CD4-positive, alpha-beta T cell treated with Interleukin-17A for 4 hours (primary cell): ENCODE measurements around the gene TTC31.

ENCODE experiments used
- DNase-seq: peaks from one replicate; pipeline ENCODE4 v3.0.0-alpha.2; 2020; ENCODE audit warnings: mixed read lengths

The TTC31 gene

GRCh38 chr2:74488643-74489481 lies 6.0 kb downstream of the TTC31 start:
- no peak for DNase-seq

- no peak for DNase-seq
These were observed 7.0 kb downstream of the TTC31 start for GRCh38 chr2:74489906-74490305.

DNA sequence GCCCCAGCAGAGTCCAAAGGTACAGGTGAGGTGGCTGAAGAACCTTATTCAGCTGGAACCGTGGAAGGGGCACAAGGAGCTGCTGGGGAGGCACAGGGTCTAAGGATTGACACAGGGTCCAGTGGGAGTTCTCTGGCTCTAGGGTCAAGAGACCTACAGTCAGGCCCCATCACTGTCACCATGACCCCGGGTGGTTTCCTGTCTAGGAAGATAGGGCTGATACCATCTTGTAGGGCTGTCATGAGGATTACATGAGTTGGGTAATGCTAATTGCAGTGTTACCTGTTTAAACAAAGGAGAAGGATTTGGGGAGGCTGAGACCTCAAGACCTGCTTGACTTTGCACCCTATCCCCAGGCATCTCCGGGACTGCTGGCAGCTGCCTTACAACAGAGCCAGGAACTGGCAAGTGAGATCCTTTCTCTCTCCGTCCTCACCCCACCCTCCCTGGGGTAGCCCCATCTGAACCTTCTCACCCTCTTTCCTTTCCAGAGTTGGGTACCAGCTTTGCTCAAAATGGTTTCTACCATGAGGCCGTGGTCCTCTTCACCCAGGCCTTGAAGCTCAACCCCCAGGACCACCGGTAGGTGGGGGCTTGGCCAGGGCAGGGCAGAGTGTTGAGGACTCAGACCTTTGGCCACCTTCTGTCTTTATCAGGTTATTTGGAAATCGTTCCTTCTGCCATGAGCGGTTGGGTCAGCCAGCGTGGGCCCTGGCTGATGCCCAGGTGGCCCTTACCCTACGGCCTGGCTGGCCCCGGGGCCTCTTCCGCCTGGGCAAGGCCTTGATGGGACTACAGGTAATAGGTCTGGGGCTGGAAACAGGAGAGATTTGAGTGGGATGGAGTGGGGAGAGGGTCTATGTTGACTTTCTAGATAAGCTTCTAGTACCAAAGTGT lies 9.0 kb downstream of the TTC31 start:
- DNase-seq, result no peak

DNA sequence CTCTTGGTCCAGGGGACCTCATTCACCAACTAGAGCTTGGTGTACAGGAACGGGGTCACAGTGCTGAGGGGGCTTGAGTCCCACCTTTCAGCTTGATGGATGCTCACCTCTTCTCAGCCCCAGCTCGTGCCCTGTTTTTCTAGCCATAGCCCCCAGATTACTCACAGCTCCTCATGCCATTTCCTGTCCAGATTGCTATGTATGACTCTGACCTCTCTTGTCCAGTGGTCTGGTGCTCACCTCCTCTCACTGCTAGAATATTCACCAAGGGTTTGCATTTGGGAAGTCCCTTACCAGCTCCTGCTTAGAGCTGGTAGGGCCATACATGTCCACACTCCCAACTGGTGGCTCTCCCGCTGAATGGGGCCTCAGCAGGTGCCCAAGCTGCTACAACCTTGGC lies 10.7 kb downstream of the TTC31 start:
- DNase-seq, result no peak

DNA sequence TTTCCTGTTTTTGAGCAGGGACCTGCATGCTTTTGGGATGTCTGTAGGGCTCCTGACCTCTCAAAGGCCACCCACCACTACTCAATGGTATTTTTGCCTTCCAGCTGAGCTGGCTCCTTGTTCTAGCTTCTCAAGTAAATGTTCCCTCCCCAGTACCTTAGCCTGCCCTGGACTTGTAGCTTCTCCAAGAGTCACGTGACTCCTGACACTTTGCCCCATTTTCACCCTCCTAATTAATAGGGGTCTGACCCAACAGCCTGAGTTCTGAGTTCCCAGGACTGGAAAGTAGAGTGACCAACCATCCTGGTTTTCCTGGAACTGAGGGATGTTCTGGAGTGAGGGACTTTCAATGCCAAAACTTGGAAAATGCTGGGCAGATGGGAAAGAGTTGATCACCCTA lies 12.6 kb downstream of the TTC31 start:
- no peak for DNase-seq

- no peak for DNase-seq
These were observed 14.3 kb downstream of the TTC31 start for GRCh38 chr2:74496997-74497776.

GRCh38 chr2:74497777-74498499 lies 15.1 kb downstream of the TTC31 start:
- DNase-seq, result peak; percentile 38

DNA sequence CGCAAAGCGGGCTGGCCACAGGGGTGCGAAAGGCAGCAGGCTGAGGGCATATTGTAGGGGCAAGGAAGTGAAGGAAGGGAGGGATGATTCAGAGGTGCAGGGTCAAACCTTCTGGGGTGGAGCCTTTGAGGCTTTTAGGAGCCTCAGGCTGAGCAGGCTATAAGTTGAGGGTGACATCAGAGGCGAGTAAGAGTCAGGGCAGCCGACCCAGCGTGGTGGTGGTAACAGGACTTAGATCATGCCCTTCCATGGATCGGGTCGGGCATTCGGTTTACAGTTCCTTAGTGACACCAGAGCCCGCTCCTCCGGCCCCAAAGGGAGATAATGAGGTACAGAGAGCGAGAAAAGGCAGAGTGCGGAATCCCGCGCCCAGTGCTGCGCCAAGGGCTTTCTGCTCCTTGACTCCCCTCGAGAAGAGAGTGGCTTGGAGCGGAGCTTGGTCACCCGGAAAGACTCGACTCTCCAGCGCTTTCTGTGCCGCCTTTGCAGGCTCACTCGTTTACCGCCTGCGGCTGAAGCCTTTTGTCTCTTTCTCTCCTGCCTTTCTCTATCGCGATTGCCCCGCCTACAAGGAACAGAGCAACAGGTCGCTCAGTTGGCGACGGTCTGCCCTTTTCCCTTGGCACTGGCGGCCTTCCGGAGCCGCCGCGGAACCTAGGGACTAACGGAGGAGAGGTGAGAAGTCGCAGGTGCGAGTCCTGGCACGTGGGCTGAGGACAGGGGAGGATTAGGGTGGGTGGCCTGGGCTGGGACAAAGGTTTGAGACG lies 15.8 kb downstream of the TTC31 start:
- DNase-seq, result peak; percentile 42

DNA sequence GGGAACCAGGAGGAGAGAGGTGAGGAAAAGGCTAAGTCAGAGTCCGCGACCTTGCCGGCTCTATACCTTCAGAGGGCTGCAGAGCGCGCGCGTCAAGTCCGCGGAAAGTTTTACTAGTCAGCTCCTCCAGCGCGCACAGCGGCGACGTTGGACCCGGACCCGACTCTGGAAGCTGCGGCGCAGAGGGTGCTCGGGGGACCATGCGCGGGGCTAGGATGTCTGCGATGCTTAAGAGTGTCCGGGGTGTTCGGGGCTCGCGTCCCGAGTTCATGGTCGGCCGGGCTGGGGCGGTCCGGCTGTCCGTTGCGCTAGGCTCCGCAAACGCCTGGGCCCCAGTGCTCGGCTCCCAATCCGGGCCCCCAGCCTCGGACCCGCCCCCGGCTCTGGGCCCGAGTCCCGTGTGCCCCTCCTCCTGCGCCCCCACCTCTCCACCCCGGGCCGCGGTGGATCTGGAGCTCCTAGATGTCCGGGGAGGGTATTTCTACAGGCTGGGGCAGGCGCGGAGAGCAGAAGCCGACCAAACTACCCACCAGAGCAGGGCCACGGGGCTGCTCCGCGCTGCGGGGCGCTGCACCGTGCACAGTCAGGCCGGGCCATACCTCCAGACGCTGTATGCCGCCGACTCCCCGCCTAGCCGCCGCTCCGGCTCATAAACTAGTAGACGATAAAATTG lies 16.5 kb downstream of the TTC31 start, which contains the start of gene LBX2:
LBX2 (minus strand) TSS at position 337 of the 673 bp plus-strand sequence; CDS start at position 271, 66 bp downstream.
- no peak for DNase-seq

DNA sequence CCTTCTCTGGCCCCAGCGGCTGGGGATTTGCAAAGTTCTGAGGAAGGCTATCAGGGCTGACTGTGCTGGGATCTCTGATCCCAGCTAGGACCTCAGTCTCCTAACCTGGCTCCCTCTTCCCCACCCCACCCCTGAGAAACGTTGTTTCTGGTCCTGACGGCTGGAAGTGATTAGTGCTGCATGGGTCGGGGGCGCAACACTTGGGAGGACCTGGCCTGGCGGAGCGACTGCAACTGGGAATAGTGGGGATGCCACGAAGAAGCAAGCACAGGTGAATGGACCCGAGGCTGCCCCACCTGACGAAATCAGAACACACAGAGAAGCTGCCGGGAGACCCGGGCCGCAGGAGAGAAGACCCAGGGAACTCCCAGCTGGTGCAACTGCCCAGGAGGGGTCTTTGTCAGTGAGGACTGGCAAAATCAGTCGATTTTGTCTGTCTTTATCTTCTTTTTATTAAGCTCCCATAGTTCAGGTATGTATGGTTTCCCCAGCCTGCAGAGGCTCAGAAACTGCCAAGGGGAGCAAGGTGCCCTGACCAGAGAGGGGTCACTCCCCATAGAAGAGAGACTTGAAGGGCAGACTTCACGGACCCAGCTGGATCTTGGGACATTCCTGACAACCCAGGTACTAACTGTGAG lies 17.2 kb downstream of the TTC31 start:
- DNase-seq, result no peak

DNA sequence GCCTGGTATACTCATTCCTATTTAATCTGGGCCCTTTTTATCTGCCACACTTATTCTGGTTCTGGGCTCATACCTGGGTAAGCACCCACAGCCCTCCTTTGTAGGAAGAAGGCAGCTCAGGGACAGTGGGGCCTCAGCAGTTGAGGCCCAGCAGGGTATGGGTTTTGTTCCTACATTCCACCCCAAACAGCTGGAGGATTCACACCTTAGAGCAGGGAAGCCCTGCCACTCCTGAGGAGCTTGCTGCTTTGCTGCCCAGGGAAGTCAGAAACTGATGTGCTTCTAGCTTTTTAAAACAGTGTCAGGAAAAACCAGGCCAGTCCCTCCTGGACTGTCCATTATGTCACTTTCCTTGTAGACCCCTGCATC lies 17.7 kb downstream of the TTC31 start:
- DNase-seq, result no peak

GRCh38 chr2:74501335-74502071 lies 18.6 kb downstream of the TTC31 start:
- no peak for DNase-seq

DNA sequence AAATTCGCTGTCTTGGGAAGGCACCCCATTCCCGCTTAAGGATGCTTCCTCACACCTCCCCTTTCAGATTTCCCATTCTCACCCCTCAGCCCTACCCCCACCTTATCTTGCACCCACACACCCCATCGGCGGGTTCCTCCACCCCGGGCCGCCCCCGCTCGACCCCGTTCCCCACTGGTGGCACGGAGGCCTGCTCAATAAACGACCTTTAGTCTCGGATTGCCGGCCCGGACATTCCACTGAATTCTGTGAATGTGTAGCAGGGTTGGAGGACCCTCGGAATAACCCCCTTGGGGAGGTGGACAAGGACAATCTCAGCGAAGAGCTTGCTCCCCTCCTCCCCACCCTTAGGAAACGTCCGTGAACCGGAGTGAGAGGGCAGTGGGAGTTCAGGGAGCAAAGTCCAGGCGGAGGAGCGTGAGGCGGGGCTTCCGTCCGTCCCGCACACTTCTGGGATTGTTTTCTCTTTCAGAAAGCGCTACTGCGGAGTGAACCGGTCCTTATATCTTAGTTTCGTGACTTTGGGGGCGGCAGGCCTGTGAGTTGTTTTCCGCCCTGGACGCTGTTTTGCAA lies 19.4 kb downstream of the TTC31 start:
- DNase-seq, result no peak

- peak; percentile 60 for DNase-seq
These were observed 20.0 kb downstream of the TTC31 start for GRCh38 chr2:74502720-74503505.

DNA sequence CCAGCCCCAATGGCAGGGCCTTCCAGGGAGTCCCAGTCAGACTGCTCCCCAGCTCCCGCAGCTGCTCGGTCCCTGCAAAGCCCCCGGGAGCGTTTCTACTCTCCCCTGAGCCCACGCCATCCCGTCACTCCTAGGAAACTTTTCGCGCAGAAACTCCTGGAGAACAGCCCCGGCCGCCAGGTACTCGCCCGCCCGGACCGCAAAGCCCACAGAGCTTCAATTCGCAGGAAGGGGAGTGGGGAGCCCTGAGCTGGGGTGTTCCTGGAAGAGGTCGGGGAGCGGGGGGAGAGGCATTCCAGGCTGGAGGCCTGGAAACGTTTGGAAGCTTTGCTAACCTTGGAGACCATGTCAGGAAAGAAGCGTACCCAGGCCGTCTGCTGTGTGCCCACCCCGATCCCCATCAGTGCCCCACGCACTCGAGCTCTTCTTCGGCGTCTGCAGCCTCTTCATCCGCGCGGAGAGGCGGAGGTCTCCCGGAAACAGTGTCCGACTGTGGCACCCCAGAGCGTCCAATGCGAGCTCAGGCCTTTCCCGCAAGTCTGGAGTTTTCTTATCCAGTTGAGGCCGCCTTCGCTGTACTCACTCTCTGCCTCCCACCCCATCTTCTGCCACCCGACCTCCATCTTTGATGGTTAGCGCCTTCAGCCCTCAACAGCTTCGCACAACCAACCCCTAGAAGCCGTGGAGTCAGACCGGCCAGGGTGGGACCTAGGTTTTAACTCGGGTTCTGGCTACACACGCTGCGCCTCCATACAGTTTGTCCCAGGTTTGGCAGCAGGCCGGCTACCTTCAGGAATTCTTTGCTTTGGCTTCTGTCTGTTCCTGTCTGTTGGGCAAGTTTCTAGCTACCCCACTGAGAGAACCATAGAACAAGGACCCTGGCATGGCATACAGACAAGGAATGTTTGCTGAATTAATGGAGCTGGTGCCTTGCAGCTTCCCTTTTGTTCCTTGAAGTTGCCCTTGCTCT lies 20.9 kb downstream of the TTC31 start:
- no peak for DNase-seq

- no peak for DNase-seq
These were observed 21.7 kb downstream of the TTC31 start for GRCh38 chr2:74504591-74504990.
